Endothelial cell of umbilical vein (primary cell): ENCODE results near the gene USH2A. TPM values are rescaled to one million over a fixed set of nuclear protein-coding genes. Genes with fewer than 3 reads are reported as not detected.

ENCODE experiments used
- BruUV-seq: library from RNA; stranded (reverse); fragments of 400-500 nt; replicated peaks from 2 replicates; lab custom pipeline; 2021; lab: Mats Ljungman, UMichigan
- CTCF ChIA-PET: fragments of 300-600, 350-600 bp; sonication (Branson Sonifier 250); formaldehyde crosslinking; loops from one replicate; lab custom pipeline; 2021; ENCODE audit warnings: antibody characterized with exemption, inconsistent platforms; lab: Charles Lee
- POLR2A ChIA-PET: fragments of 300-600, 350-600 bp; sonication (Branson Sonifier 250); formaldehyde crosslinking; loops from one replicate; lab custom pipeline; 2021; ENCODE audit warnings: antibody characterized with exemption, inconsistent platforms; lab: Charles Lee
- DNase-seq: peaks from one replicate; pipeline ENCODE4 v3.0.0-alpha.2; 2011; ENCODE audit warnings: low read depth, low spot score
- FAIRE-seq: peaks from 2 replicates; lab custom pipeline; 2011; peaks lifted over from hg19 to GRCh38; lab: Jason Lieb, UNC
- H2AFZ ChIP-seq: 2 replicates; pipeline ENCODE4 v1.6.0; 2012; ENCODE audit warnings: low read depth, low read length, control low read depth, inconsistent platforms
- H3K27ac ChIP-seq: 2 replicates; pipeline ENCODE4 v1.5.1; 2011; ENCODE audit warnings: low read depth, mild to moderate bottlenecking, control low read depth, low read length, moderate library complexity; ENCODE audit not compliant: insufficient read depth
- H3K27me3 ChIP-seq, 2 experiments: 2 replicates each; pipeline versions ENCODE4 v1.6.0 to v1.6.1; 2011; ENCODE audit warnings: low read length in 2 of 2, mixed read lengths in 1 of 2; ENCODE audit not compliant: control insufficient read depth in 2 of 2, insufficient read depth in 2 of 2
- H3K36me3 ChIP-seq, 2 experiments: 2 replicates in 1 of 2; 3 replicates in 1 of 2; pipeline ENCODE4 v1.5.1; 2011; ENCODE audit warnings: low read length in 2 of 2, mild to moderate bottlenecking in 1 of 2, moderate library complexity in 1 of 2; ENCODE audit not compliant: control insufficient read depth in 2 of 2, insufficient read depth in 2 of 2; ENCODE audit errors: extremely low read depth in 1 of 2
- H3K4me1 ChIP-seq: 3 replicates; pipeline ENCODE4 v1.5.1; 2011; ENCODE audit warnings: mild to moderate bottlenecking, low read length; ENCODE audit not compliant: control insufficient read depth, insufficient read depth; ENCODE audit errors: extremely low read depth
- H3K4me2 ChIP-seq: 2 replicates; pipeline ENCODE4 v1.6.1; 2011; ENCODE audit warnings: low read length, control low read depth, mixed read lengths; ENCODE audit not compliant: insufficient read depth
- H3K4me3 ChIP-seq, 3 experiments: fragments of 200-600 bp in 1 of 3; sonication (generic), shearing (Covaris generic) in 1 of 3; replicated peaks in 1 of 3; 2 replicates each; pipeline ENCODE4 v1.5.1; 2011 to 2016; ENCODE audit warnings: control low read depth in 3 of 3, low read length in 3 of 3, mild to moderate bottlenecking in 2 of 3, inconsistent platforms in 1 of 3, low read depth in 1 of 3, moderate library complexity in 1 of 3; ENCODE audit not compliant: insufficient read depth in 1 of 3
- H3K79me2 ChIP-seq: 2 replicates; pipeline ENCODE4 v1.6.0; 2012; ENCODE audit warnings: low read length, inconsistent platforms; ENCODE audit not compliant: control insufficient read depth, insufficient read depth
- H3K9ac ChIP-seq: replicated peaks from 2 replicates; pipeline ENCODE3; 2011; ENCODE audit warnings: low read length, control low read depth; ENCODE audit not compliant: insufficient read depth; ENCODE audit errors: extremely low read depth
- H3K9me1 ChIP-seq: replicated peaks from 3 replicates; pipeline ENCODE4 v1.6.0; 2011; ENCODE audit warnings: mild to moderate bottlenecking, low read length; ENCODE audit not compliant: control insufficient read depth, insufficient read depth; ENCODE audit errors: extremely low read depth
- H3K9me3 ChIP-seq: replicated peaks from 2 replicates; pipeline ENCODE4 v1.5.1; 2012; ENCODE audit warnings: low read length, inconsistent platforms; ENCODE audit not compliant: control insufficient read depth, insufficient read depth
- H4K20me1 ChIP-seq: replicated peaks from 2 replicates; pipeline ENCODE3; 2011; ENCODE audit warnings: mild to moderate bottlenecking, low read length; ENCODE audit not compliant: control insufficient read depth, insufficient read depth; ENCODE audit errors: extremely low read depth
- EZH2 ChIP-seq: IDR thresholded peaks from 2 replicates; pipeline ENCODE4 v1.6.1; 2012; ENCODE audit warnings: borderline replicate concordance, low read depth, mild to moderate bottlenecking, moderate library complexity, low read length, inconsistent platforms; ENCODE audit not compliant: severe bottlenecking
- FOS ChIP-seq: IDR thresholded peaks from 2 replicates; pipeline ENCODE4 v1.6.1; 2011; ENCODE audit warnings: mild to moderate bottlenecking, low read length, moderate library complexity, borderline replicate concordance; ENCODE audit not compliant: insufficient read depth
- GATA2 ChIP-seq: IDR thresholded peaks from 2 replicates; pipeline ENCODE4 v1.7.0; 2011; ENCODE audit warnings: low read depth, mild to moderate bottlenecking, moderate library complexity, mixed read lengths, low read length; ENCODE audit not compliant: insufficient read length, insufficient read depth
- JUN ChIP-seq: IDR thresholded peaks from 2 replicates; pipeline ENCODE4 v1.6.1; 2011; ENCODE audit warnings: borderline replicate concordance, low read depth; ENCODE audit not compliant: insufficient read length, insufficient read depth
- MYC ChIP-seq: IDR thresholded peaks from one replicate; pipeline ENCODE4 v1.6.1; 2011; ENCODE audit warnings: mild to moderate bottlenecking, low read depth, low read length
- POLR2AphosphoS5 ChIP-seq: IDR thresholded peaks from 2 replicates; pipeline ENCODE4 v1.6.1; 2012; ENCODE audit warnings: low read depth, mild to moderate bottlenecking, control low read depth, low read length, moderate library complexity; ENCODE audit not compliant: insufficient read depth
- dilution Hi-C: fragments of 300-500 bp; cut with MboI; formaldehyde crosslinking; loops from one replicate; pipeline ENCODE4 v1.15.0; 2019; ENCODE audit warnings: low sequenced_read_pairs; ENCODE audit not compliant: extremely low pct_ligation_motif_present
- intact Hi-C: fragments of 100-400 bp; cut with micrococcal nuclease; formaldehyde crosslinking; loops from one replicate; pipeline ENCODE4 v1.10.0; 2022
- polyA plus RNA-seq, 4 experiments: library from polyadenylated mRNA; depleted of rRNA in 3 of 4; stranded (reverse) in 3 of 4; unstranded in 1 of 4; fragments of >200 nt; gene quantifications; 2 replicates each; pipeline versions ENCODE4 v1.2.1 to v1.2.3, GENCODE V29; 2011 to 2012; ENCODE audit warnings: missing spikeins in 1 of 4
- total RNA-seq: library from RNA; stranded (reverse); gene quantifications from 2 replicates; pipeline ENCODE4 v1.2.3, GENCODE V29; 2021
- TF ChIP-seq, protein P1 (sequence below), 2 donors: IDR thresholded peaks; 1 replicate in 1 of 2; 2 replicates in 1 of 2; pipeline ENCODE4 v1.5.1; 2011; ENCODE audit warnings: low read length in 2 of 2, mild to moderate bottlenecking in 2 of 2, moderate library complexity in 2 of 2, control low read depth in 1 of 2, inconsistent platforms in 1 of 2, low read depth in 1 of 2; ENCODE audit not compliant: insufficient read depth in 1 of 2; ENCODE audit errors: extremely low read depth in 1 of 2

Gene USH2A
- total and polyA plus RNA-seq, 2 donors (not counting 3 experiments of a cell fraction or from before 2014, with no cell fraction given), result not detected

DNA sequence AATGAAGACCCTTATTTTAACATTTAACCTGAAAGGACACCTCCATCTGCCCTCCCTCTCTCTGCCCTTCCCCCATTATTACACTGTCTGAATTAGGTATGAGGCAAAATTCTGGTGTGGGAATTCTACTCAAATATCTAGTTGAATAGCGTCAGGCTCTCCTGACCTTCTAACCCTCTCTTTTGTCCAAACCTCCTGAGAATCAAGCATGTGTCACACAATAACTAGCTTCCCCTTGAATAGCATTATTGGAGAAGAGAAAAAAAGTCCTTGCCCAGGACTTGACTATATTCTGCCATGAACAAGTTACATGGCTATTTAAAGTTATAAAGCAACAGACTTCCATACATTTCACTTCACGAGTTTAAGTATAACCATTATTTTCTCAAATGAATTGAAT is 35.5 kb downstream of the USH2A start:
- intact Hi-C loops (no loop called here), dilution Hi-C loops (no loop called here)
- Histone ChIP-seq H3K36me3 (no peaks in the 10 kb centered on the region), H2AFZ (no peak overlapping the region), H4K20me1 (no peaks in the 10 kb centered on the region), H3K79me2 (no peaks in the 10 kb centered on the region), H3K9ac (no peak overlapping the region), H3K27ac (no peak overlapping the region), H3K9me3 (no peaks in the 10 kb centered on the region), H3K4me2 (no peak overlapping the region), H3K4me3 (no peak overlapping the region), H3K9me1 (no peaks in the 10 kb centered on the region), H3K4me1 (no peaks in the 10 kb centered on the region), H3K27me3 (no peaks in the 10 kb centered on the region)
- ChIA-PET POLR2A (no interaction called here), CTCF (no interaction called here)
- TF ChIP-seq, protein P1, sequence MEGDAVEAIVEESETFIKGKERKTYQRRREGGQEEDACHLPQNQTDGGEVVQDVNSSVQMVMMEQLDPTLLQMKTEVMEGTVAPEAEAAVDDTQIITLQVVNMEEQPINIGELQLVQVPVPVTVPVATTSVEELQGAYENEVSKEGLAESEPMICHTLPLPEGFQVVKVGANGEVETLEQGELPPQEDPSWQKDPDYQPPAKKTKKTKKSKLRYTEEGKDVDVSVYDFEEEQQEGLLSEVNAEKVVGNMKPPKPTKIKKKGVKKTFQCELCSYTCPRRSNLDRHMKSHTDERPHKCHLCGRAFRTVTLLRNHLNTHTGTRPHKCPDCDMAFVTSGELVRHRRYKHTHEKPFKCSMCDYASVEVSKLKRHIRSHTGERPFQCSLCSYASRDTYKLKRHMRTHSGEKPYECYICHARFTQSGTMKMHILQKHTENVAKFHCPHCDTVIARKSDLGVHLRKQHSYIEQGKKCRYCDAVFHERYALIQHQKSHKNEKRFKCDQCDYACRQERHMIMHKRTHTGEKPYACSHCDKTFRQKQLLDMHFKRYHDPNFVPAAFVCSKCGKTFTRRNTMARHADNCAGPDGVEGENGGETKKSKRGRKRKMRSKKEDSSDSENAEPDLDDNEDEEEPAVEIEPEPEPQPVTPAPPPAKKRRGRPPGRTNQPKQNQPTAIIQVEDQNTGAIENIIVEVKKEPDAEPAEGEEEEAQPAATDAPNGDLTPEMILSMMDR (IDR thresholded peaks at IDR 0.05; ENCODE audit: extremely low read depth in 1 of 2, insufficient read depth in 1 of 2, low read depth in 1 of 2, low read length in 2 of 2), result no peak
- BruUV-seq, result no TSS peak
- DNase-seq (no peak), FAIRE-seq (no peak)

DNA sequence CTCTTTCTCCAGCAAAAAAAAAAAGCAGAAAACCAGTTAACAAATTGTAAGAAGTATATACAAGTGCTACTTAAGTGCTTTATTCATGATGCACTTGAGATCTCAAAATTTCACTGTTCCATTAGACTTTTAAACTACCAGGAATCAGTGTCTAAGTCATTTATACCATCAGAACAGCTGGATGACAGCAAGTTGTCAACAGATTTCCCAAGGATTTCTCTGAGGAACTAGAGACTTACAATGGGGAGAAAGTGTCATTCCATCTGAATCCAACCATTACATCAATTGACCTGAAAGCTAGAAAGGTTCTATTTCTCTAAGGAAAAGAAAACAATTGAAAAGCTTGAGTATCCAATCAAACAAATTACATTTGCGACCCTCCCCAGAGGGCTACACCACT is 43.8 kb downstream of the USH2A start:
- no peak overlapping the region for H3K4me2 ChIP-seq
- DNase-seq (no peak), FAIRE-seq (no peak)
- no peaks in the 10 kb centered on the region for H3K9me1 ChIP-seq
- no TSS peak for BruUV-seq
- TF ChIP-seq FOS (no peak), EZH2 (no peak), MYC (no peak), JUN (no peak), POLR2AphosphoS5 (no peak), GATA2 (no peak)
- TF ChIP-seq, protein P1 (IDR thresholded peaks at IDR 0.05; ENCODE audit: extremely low read depth in 1 of 2, insufficient read depth in 1 of 2, low read depth in 1 of 2, low read length in 2 of 2), result no peak
- no peak overlapping the region for H3K27ac ChIP-seq
- no peaks in the 10 kb centered on the region for H3K36me3 ChIP-seq
- no peaks in the 10 kb centered on the region for H3K79me2 ChIP-seq
- H3K9me3 ChIP-seq, result peaks cover 4% of the 10 kb centered on the region
- dilution Hi-C loops (no loop called here), intact Hi-C loops (no loop called here)
- no peaks in the 10 kb centered on the region for H3K27me3 ChIP-seq
- no peak overlapping the region for H2AFZ ChIP-seq
- CTCF ChIA-PET, result no interaction called here
- H3K4me3 ChIP-seq, result no peak overlapping the region
- no peaks in the 10 kb centered on the region for H3K4me1 ChIP-seq
- H3K9ac ChIP-seq, result no peak overlapping the region
- H4K20me1 ChIP-seq, result no peaks in the 10 kb centered on the region
- POLR2A ChIA-PET, result no interaction called here
